Measurements from ENCODE around the gene KRTAP12-1. TPM values are rescaled to one million over a fixed set of nuclear protein-coding genes. Genes with fewer than 3 reads are reported as not detected.
A peak's percentile ranks its signal among the peaks of the same experiment; 100 is the strongest.

KRTAP12-1 gene
- total RNA-seq, 2 experiments from 2014 or later = not detected

DNA sequence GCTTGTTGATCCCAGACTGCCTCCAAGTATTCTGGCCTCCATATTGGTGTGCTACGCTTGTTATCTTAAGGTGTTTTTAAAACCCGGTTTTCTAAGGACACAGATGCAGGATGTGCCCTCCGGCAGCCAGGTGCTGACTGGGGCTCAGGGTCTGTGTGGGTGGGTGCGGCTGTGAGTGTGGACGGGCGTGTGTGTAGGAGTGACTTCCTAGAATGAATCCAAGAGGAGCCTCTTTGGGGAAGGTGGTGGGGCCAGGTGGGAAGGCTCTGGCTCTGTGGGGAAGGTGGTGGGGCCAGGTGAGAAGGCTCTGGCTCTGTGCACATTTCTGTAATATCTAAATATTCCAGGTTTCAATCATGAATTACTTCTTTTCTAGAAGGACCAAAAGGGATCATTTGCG, 42.2 kb upstream of the KRTAP12-1 start:
- Histone ChIP-seq H3K9me3 (ENCODE audit: control insufficient read depth in 1 of 2, insufficient read depth in 1 of 2, low read length in 2 of 2) (peaks cover 0 to 17% of the 10 kb centered on the region in 2 experiments), H3K4me3 (ENCODE audit: low read length) (no peak overlapping the region), H3K36me3 (ENCODE audit: insufficient read depth, low read length) (no peaks in the 10 kb centered on the region), H3K27ac (ENCODE audit: low read depth in 1 of 2, low read length in 2 of 2) (no peak overlapping the region), H3K27me3 (ENCODE audit: control insufficient read depth in 1 of 2, insufficient read depth in 2 of 2, low read length in 2 of 2) (peaks cover 17 to 33% of the 10 kb centered on the region in 2 experiments), H3K4me1 (ENCODE audit: insufficient read depth, low read length) (peaks cover 17% of the 10 kb centered on the region)
- peaks cover 10% of the 10 kb centered on the region for H3K4me1 Mint-ChIP-seq (ENCODE audit: low read depth)
- TF ChIP-seq, protein P1, sequence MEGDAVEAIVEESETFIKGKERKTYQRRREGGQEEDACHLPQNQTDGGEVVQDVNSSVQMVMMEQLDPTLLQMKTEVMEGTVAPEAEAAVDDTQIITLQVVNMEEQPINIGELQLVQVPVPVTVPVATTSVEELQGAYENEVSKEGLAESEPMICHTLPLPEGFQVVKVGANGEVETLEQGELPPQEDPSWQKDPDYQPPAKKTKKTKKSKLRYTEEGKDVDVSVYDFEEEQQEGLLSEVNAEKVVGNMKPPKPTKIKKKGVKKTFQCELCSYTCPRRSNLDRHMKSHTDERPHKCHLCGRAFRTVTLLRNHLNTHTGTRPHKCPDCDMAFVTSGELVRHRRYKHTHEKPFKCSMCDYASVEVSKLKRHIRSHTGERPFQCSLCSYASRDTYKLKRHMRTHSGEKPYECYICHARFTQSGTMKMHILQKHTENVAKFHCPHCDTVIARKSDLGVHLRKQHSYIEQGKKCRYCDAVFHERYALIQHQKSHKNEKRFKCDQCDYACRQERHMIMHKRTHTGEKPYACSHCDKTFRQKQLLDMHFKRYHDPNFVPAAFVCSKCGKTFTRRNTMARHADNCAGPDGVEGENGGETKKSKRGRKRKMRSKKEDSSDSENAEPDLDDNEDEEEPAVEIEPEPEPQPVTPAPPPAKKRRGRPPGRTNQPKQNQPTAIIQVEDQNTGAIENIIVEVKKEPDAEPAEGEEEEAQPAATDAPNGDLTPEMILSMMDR (IDR thresholded peaks at IDR 0.05) = no peak
- CTCF ChIA-PET = no interaction called here
- peaks cover 58% of the 10 kb centered on the region for H3K27me3 Mint-ChIP-seq
- POLR2A ChIA-PET = no interaction called here
- no peak overlapping the region for H3K27ac Mint-ChIP-seq
- H3K36me3 Mint-ChIP-seq (ENCODE audit: low read depth) = no peaks in the 10 kb centered on the region
- intact Hi-C loops (cut with DNase I, micrococcal nuclease) = loop anchor here in 1 of 2 experiments (5.0 kb wide), 1 partner anchor 107 kb away; no protein-coding TSS in a partner anchor
- peak overlapping the region; percentile 38 for H3K4me3 Mint-ChIP-seq
- no peak for DNase-seq
- no peaks in the 10 kb centered on the region for H3K9me3 Mint-ChIP-seq
- no peak for ATAC-seq (ENCODE audit: poor library complexity)

DNA sequence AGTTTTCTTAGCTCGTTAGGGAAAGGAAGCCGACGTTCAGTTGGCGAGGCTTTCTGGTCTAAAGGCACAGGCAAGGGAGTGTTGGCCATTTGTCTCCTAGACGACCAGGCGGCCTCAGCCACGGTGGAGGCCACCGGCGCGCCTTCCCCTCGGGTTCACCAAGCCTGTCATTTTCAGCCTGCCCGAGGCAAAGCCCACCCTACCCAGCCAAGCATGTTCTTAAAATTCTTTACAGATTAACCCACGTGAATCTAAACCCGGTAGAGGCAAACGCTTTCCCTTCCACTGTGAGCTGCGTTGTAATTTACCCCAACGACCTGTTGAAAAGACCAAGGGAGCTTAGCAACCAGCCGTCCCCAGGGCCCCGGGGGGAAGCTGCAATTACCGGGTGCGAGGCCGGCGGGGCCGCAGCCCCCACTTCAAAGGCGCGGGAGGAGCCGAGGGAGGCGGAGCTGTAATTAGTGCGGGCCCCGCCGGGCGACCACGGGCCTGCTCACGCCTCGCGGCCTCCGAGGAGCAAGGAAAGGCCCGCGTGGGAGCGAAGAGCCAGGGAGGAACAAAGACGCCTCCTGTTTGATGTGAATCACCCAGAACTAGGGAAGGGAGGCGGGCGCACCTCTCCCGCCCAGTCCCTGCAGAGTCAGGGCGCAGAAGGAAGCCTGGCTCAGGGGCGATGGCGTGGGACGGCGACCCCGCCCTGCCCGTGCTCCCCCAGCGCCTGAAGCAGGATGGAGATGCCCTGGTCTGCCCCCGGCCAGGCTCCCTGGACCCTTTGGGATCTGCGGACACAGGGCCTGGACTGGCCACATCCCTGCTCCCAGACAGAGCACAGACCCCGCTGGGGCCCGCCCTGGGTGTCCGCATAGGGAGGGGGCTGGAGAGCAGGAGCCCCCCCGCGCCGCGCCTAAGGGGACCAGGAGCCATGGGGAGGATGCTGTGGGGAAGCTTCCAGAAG, 41.5 kb upstream of the KRTAP12-1 start:
- peak; percentile 51 for ATAC-seq (ENCODE audit: poor library complexity)
- intact Hi-C loops (cut with DNase I, micrococcal nuclease) = loop anchor here in 1 of 2 experiments (5.0 kb wide), 1 partner anchor 106 kb away; no protein-coding TSS in a partner anchor
- ChIA-PET POLR2A (interaction anchor here (0.8 to 1.4 kb wide), 3 partner anchors 19 to 384 kb away, joined by 3 to 9 read pairs (median 4); partner anchors contain the start of genes CFAP410 and KRTAP12-3), CTCF (no interaction called here)
- peak in 5 of 14 experiments; percentile 8 to 48 (median 26) for DNase-seq
- Histone ChIP-seq H3K9me3 (ENCODE audit: control insufficient read depth in 1 of 2, insufficient read depth in 1 of 2, low read length in 2 of 2) (peaks cover 0 to 17% of the 10 kb centered on the region in 2 experiments), H3K4me1 (ENCODE audit: insufficient read depth, low read length) (peaks cover 17% of the 10 kb centered on the region), H3K4me3 (ENCODE audit: low read length) (peak overlapping the region; percentile 42), H3K36me3 (ENCODE audit: insufficient read depth, low read length) (no peaks in the 10 kb centered on the region), H3K27ac (ENCODE audit: low read depth in 1 of 2, low read length in 2 of 2) (no peak overlapping the region), H3K27me3 (ENCODE audit: control insufficient read depth in 1 of 2, insufficient read depth in 2 of 2, low read length in 2 of 2) (peaks cover 17 to 39% of the 10 kb centered on the region in 2 experiments)
- TF ChIP-seq, protein P1 (IDR thresholded peaks at IDR 0.05) = no peak
- Mint-ChIP-seq H3K27ac (no peak overlapping the region), H3K4me1 (ENCODE audit: low read depth) (peaks cover 10% of the 10 kb centered on the region), H3K36me3 (ENCODE audit: low read depth) (no peaks in the 10 kb centered on the region), H3K27me3 (peaks cover 60% of the 10 kb centered on the region), H3K4me3 (peak overlapping the region; percentile 59), H3K9me3 (no peaks in the 10 kb centered on the region)

DNA sequence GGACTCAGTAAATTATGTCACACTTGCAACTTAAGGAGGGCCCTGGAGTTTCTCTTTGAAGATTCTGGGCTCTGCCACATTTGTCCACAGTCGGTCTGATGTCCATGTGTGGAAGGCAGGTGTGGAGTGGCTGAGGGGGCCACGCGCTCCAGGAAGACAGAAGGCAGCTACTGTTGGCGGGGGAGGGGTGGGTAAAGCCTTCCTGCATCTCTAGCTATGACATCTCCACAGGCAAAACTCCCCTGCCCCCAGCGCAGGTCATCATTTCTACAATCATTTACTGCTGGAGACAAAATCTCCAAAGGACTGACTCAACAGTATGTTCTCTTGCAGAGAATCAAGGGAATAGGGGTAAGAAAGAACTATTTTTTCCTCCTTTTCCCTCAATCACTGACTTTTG, 40.8 kb upstream of the KRTAP12-1 start:
- H3K27me3 Mint-ChIP-seq = peaks cover 61% of the 10 kb centered on the region
- peak overlapping the region; percentile 59 for H3K4me3 Mint-ChIP-seq
- DNase-seq (no peak), ATAC-seq (ENCODE audit: poor library complexity) (no peak)
- ChIA-PET CTCF (interaction anchor here (0.7 kb wide), 1 partner anchor 20 kb away, joined by 3 read pairs; no protein-coding TSS in a partner anchor), POLR2A (interaction anchor here (1.0 to 1.4 kb wide), 2 partner anchors 65 to 384 kb away, joined by 3 to 9 read pairs; partner anchors contain the start of genes CFAP410 and KRTAP12-3)
- Histone ChIP-seq H3K27ac (ENCODE audit: low read depth in 1 of 2, low read length in 2 of 2) (no peak overlapping the region), H3K4me3 (ENCODE audit: low read length) (peak overlapping the region; percentile 42), H3K9me3 (ENCODE audit: control insufficient read depth in 1 of 2, insufficient read depth in 1 of 2, low read length in 2 of 2) (peaks cover 0 to 17% of the 10 kb centered on the region in 2 experiments), H3K4me1 (ENCODE audit: insufficient read depth, low read length) (peaks cover 17% of the 10 kb centered on the region), H3K36me3 (ENCODE audit: insufficient read depth, low read length) (no peaks in the 10 kb centered on the region), H3K27me3 (ENCODE audit: control insufficient read depth in 1 of 2, insufficient read depth in 2 of 2, low read length in 2 of 2) (peaks cover 17 to 36% of the 10 kb centered on the region in 2 experiments)
- intact Hi-C loops (cut with DNase I, micrococcal nuclease) = loop anchor here in 1 of 2 experiments (5.0 kb wide), 1 partner anchor 105 kb away; no protein-coding TSS in a partner anchor
- H3K9me3 Mint-ChIP-seq = no peaks in the 10 kb centered on the region
- peaks cover 10% of the 10 kb centered on the region for H3K4me1 Mint-ChIP-seq (ENCODE audit: low read depth)
- no peaks in the 10 kb centered on the region for H3K36me3 Mint-ChIP-seq (ENCODE audit: low read depth)
- H3K27ac Mint-ChIP-seq = no peak overlapping the region
- TF ChIP-seq, protein P1 (IDR thresholded peaks at IDR 0.05) = no peak
